ENCODE results near the gene NIPAL1. TPM values are rescaled to one million over a fixed set of nuclear protein-coding genes. Genes with fewer than 3 reads are reported as not detected.

The NIPAL1 gene
- total RNA-seq, 1 donor from 2014 or later = 0.39 TPM

DNA sequence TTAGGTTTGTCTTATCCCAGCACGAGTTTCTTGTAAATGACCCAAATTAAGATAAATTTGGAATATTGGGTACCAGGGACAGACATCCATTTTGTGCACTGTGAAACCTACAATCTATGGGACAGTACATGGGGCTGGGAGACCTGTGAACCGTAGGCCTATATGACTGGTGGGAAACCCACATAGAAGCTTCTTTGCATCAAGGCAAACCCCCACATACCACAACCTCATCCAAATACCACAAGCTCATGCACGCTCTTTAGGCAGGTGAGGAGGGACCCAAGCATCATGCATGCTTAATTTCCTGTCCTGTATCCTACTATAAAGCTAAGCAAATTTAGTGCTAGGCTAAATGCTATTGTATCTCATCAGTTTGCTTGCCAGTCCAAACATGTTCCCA, 47.8 kb downstream of the NIPAL1 start:
- no peak for DNase-seq (ENCODE audit: low read depth in 2 of 2)

DNA sequence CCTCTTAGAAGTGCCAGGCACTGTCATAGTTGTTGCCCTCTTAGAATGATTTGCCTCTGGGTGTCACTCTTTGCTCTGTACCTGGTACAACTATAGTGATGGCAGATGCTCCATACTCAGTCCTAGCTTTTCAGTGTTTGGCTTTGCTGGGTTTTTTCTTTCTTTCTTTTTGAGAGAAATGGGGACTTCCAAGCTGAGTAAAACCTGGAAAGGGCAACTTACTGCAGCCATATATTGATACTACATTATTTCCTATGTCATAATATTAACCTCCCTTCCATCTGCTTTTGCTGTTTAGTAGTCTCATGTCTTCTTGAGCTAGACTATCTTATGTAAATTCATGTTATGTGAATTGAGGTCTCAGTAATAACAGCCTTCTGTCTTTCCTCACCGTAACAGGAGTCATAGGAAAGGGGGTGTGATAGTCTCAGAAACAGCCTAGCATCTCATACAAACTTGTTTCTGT, 49.0 kb downstream of the NIPAL1 start:
- no peak for DNase-seq (ENCODE audit: low read depth in 2 of 2)

DNA sequence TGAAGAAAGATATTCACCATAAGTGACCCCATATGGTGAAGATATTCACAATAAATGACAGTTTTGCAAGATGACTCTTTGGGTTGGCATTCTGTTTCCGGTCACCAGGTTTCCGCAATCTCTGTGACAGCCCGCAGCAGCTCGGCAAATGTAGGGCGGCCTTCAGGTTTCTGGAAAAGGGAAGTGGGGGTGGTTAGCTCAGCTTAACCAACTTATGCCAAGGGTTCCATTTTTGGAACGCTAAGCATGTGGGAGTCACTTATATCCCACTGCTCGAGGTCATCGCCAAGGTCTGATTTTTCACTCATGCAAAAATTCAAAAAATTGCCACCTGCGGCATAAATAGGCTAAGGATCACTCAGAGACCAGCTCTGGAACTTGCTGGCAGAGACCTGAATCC, 51.0 kb downstream of the NIPAL1 start:
- DNase-seq (ENCODE audit: low read depth in 2 of 2) = no peak

DNA sequence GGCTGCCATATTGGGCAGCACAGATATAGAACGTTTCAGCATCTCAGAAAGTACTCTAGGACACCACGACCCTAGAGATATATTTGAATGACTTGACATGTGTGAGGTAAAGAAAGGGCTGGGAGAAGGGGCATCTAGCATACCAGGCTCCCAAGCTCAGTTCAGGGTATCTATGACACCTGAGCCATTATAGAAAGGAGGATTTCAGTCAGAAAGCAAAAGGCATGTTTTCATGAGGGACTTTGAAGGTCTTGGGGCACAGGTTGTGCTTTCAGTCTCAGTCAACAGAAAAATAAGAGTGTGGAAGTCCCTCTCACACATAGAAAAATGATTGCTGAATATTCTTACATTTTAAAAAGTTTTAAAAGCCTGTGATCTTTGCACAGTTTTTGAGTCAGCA, 51.6 kb downstream of the NIPAL1 start:
- no peak for DNase-seq (ENCODE audit: low read depth in 2 of 2)

DNA sequence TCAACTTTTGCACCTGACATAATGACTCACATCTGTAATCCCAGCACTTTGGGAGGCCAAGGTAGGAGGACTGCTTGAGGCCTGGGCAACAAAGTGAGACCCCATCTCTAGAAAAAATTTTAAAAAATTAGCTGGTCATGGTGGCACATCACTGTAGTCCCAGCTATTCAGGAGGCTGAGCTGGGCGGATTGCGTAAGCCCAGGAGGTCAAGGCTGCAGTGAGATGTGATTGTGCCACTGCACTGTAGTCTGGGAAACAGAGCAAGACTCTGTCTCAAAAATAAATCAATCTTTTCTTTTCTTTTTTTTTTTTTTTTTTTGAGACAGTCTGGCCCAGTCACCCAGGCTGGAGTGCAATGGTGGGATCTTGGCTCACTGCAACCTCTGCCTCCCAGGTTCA, 52.5 kb downstream of the NIPAL1 start:
- no peak for DNase-seq (ENCODE audit: low read depth in 2 of 2)

DNA sequence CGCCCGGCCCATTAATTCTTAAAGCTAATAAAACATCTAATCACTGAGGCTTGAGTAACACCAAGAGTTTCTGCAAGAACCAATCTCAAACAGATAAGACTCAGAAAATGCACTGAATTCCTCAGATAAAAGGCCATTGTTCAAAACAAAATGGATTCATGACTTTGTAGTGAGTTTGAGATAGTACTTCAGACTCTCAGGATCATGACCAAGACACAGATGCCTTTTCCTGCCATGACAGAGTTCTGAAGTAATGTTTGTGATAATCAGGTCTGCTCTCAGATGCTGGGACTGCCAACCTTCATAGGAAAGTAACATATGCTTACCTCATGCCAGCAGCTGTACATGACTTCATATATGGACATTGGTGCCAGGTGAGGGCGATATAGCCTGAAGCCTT, 54.6 kb downstream of the NIPAL1 start:
- no peak for DNase-seq (ENCODE audit: low read depth in 2 of 2)

DNA sequence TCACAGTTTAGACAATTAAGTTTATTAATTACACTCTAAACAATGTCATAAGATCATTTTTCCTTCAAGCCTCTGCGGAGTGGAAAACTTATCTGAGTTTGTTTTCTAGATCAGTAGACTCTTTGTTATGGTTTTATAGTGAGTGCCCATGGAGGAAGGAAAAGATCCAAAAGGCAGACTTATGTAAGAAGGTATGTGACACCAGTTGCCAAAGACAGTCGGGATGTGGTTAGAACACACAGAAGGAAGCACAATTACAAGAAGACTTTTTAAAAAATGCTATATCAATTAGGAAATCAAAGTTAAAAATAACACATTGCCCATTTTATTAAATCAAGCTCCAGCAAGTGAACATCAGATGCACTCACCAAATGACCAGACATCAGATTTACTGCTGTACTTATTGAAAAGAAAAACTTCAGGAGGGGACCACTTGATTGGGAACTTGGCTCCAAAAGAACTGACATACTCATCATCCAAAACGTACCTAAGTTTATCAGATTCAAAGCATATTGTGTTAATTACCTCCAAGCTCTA, 57.1 kb downstream of the NIPAL1 start:
- DNase-seq (ENCODE audit: low read depth in 2 of 2) = no peak

DNA sequence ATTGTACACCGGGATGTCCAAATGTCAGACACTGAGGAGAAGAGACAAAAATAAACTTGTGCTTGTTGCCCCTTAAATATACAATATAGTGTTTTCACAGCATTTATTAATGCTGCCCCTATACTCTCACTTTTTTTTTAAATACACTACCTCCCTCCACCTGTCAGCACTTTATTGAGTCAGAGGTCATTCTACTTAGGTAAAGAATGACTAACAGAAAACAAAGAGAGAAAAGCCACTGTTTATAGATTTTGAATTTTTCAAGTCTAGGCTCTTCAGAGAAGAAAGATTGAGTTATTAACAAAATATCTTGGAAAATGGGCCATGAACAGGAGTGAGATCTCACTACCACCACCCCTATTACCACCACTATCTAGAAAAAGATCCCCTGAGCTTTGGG, 58.1 kb downstream of the NIPAL1 start:
- no peak for DNase-seq (ENCODE audit: low read depth in 2 of 2)

DNA sequence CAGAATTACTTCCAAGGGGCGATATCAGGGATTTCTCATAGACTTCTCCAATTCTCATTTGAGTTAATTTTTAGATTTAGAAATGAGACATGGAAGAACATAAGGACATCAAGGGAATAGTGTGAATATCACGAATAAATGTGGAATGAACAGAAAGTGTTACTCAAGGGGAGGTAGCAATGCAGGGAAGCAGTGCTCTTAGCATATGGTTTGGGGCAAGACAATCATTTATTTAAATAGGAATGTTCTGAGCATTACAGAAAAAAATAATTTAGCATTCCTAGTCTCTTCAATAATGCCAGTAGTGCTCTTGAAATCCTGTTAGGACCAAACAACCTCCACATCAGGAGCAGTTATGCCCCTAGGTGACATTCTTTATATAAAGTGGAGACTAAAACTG, 61.9 kb downstream of the NIPAL1 start:
- no peak for DNase-seq (ENCODE audit: low read depth in 2 of 2)

DNA sequence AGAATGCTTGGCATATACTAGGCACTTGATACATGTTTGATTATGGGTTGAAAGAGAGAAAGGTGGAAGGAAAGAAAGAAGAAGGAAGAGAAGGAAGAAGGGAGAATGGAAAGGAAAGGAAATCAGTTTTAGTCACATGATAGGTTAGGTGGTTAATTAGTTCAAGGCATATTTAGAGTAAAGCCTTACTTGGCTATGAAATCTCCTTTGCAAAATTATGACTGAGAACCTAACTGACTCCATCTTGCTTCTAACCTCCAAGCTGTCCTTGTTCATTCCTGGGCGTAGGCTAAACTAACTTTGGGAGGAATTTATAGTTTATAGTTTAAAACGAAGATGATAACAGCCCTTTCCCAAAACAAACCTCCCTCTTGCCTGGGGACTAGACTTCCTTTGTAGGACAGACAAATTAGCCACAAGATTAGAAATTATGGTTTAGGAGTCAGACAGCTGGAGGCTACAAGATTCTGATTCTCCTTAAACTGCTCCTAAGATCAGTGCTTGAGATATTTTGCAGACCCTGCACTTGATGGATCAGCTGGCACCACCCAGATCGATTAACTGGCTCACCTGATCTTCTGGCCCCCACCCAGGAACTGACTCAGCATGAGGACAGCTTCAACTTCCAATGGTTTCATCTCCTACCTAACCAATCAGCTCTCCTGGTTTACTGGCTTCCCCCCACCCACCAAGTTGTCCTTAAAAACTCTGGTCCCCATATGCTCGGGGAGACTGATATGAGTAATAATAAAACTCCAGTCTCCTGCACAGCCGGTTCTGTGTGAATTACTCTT, 62.5 kb downstream of the NIPAL1 start:
- no peak for DNase-seq (ENCODE audit: low read depth in 2 of 2)

DNA sequence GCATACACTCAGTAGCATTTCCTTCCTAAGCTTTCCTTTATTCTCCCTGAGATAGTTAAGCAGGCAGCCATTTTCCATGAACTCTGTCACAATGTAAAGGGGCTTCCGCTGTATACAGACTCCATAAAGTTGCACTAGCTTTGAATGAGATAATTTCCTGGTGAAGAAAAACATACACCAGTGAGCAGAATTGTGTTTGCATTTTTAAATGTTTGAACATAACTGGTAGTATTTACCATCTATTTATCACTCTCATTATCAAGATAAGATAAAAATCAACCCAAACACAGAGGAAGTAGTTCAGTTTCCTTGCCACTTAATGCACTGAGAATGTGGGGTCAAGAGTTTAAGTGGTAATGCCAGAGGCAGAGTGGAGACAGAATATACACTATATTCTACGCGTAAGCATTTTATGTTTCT, 63.4 kb downstream of the NIPAL1 start:
- DNase-seq (ENCODE audit: low read depth in 2 of 2) = peak in 1 of 2 donors; percentile 40

DNA sequence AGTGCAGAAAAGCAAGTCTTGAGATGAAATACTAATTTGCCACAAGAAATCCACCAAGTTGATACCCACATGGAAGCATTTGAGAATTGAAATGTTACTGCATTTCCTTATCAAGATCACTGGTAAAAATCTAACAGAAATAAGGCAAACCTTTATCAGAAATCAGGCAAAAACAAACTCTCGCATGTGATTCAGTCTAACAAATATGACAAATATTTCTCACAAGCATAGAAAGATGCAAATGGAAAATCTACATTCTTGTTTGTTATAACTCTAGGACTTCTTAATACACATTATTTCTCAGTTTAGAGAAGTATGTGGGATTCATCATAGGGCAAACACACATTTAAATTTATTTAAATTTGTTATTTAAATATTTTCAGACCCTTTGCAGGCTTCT, 64.6 kb downstream of the NIPAL1 start:
- no peak for DNase-seq (ENCODE audit: low read depth in 2 of 2)

DNA sequence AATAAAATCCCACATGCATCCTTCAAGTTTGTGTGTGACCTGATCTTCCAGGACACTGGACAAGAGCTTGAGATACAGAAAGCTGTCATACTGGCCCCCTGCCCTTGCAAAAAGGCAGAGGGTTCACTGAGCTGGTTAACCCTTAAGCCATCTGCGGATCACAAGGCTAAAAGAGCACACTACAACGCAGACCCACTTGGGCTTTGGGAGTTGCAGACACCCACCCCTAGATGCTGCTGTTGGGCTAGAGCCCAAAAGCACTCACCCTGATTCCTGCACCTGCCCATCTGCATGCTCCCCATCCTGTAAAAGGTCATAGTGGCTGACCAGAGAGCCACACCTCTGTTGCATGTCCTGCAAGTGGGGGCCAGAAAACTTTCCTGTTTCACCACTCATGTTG, 66.4 kb downstream of the NIPAL1 start:
- no peak for DNase-seq (ENCODE audit: low read depth in 2 of 2)

DNA sequence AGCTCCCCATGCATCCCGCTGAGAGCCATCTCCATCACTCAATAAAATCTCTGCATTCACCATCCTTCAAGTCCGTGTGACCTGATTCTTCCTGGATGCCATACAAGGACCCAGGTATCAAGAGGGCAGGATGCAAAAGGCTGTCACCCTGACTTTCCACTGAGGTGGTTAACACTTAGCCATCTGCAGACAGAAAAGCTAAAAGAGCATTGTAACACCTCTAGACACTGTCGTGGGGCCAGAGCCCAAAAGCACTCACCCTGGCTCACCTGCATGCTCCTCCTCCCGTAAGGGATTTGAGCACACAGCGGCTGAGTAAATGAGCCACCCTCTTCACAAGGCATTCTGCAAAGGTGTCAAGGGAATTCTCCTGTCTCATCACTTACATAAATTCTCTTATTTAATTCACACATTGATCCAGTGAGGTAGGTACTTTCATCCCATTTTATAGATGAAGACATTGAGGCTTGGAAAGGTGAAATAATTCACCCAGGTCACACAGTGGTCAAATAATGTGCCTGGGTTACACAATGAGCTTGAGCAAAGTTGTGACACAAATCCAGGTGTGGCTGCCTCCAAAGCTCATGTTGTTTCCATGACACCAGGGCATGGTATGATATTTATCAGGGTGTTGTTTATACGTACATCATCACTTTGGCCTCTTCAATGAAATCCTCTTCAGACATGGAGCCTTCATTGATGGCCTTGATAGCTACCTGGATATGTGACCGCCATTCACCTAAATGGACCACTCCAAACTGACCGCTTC, 69.4 kb downstream of the NIPAL1 start:
- DNase-seq (ENCODE audit: low read depth in 2 of 2) = no peak

Other genes with a start within 250 kb of the NIPAL1 start
- under 0.01 TPM in 2 replicates for gene CORIN, start 178.7 kb upstream of the NIPAL1 start, total RNA-seq
- 3.7 and 4.7 TPM in 2 replicates for gene NFXL1, start 102.2 kb upstream of the NIPAL1 start, total RNA-seq
- gene CNGA1, start 91 bp upstream of the NIPAL1 start, total RNA-seq = not detected in 2 replicates
- gene TXK, start 117.5 kb downstream of the NIPAL1 start, total RNA-seq = under 0.01 and 0.13 TPM in 2 replicates